DMS153 (cell line): Measurements from ENCODE around the gene CENPM.

Source experiments
- DNase-seq: peaks from one replicate; lab custom pipeline; 2025; lab: John Stamatoyannopoulos, UW

CENPM gene

GRCh38 chr22:41946629-41947423 is at the start of gene CENPM:
CENPM (minus strand) TSS chr22:41947152; CDS start chr22:41947076, 76 bp downstream.
- peak; percentile 95 for DNase-seq

GRCh38 chr22:41995211-41995610 is 48.3 kb upstream of the CENPM start:
- DNase-seq: no peak

DNA sequence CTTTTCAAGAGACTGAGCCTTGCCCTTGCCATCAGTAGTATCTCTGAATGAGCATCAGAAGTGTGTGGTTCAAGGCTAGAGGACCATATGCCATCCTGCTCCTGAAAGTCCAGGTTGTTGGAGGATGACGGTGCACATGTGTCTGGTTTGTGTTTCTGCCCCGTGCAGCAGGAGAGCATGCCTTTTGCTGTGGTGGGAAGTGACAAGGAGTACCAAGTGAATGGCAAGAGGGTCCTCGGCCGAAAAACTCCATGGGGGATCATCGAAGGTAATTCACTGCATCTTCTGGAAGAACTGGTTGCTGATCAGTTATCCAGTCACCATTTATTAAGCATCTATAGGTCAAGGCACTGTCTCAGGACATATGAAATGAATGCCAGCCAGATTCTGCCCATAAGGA is 45.5 kb upstream of the CENPM start:
- DNase-seq: no peak

DNA sequence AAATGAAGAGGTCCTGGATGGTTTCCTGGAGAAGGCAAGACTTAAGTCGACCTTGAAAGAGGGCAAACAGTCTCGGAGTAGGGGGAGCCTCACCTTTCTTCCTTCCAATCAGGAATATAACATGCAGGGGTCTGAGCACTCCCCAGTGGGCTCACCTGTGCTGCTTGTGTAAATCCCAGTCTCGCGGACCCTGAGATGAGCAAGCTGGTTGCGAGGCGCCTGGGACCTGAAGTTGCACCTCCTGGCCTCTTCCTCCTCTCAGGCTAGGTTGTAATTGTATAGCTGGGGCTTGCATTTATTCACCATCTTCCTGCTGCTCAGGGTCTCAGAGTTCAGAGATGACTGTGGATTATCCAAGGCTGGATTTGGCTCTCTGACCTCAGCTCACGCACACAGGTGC is 44.2 kb upstream of the CENPM start:
- DNase-seq: no peak

- DNase-seq: no peak
These were observed 42.3 kb upstream of the CENPM start for GRCh38 chr22:41989246-41989645.

DNA sequence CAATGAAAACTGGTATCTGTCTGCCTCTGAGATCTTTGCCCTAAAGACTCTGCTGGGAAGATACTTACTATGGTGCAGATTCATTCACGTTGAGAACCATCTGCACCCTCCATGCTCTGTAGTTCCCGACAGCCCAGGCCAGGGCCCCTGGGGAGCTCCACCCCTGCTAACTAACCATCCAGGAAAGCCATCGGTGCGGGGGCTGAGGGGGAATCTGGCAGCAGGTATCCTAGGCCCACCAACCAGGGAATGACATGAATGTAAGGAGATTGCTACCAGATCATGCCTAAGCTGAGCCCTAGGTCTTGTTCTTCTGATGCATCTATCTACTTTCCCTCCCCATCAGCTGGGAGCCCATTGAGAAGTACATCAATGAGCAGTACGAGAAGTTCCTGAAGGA is 40.3 kb upstream of the CENPM start:
- DNase-seq: no peak

GRCh38 chr22:41983513-41984405 is 36.8 kb upstream of the CENPM start:
- no peak for DNase-seq

- DNase-seq: no peak
These were observed 35.9 kb upstream of the CENPM start for GRCh38 chr22:41982865-41983264.

GRCh38 chr22:41979423-41980250 is 32.7 kb upstream of the CENPM start:
- DNase-seq: no peak

GRCh38 chr22:41978732-41979131 is 31.8 kb upstream of the CENPM start:
- no peak for DNase-seq

- DNase-seq: no peak
These were observed 30.1 kb upstream of the CENPM start for GRCh38 chr22:41976961-41977566.

- DNase-seq: no peak
These were observed 29.3 kb upstream of the CENPM start for GRCh38 chr22:41976070-41976901.

- DNase-seq: no peak
These were observed 28.5 kb upstream of the CENPM start for GRCh38 chr22:41975299-41976069.

- DNase-seq: no peak
These were observed 27.8 kb upstream of the CENPM start for GRCh38 chr22:41974691-41975290.

DNA sequence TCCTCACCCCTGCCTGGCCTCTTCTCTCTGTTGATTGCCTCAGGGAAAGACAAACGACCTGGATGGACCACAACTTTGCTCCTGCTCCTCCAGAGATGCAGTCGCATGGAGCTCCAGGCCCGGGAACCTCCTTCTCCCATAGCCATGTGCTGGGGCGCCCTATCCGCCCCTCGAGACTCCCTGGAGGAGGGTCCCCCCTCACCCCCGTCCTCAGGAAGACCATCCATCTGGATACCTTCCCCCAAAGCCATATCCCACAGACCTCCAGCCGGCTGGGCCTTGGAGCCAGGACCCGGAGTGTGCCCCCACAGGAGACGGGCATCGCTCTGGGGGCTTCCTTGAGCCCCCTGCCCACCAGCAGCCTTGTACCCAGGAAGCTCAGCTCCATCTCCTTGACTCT is 24.5 kb upstream of the CENPM start:
- DNase-seq: no peak

- DNase-seq: no peak
These were observed 23.6 kb upstream of the CENPM start for GRCh38 chr22:41970601-41971000.

DNA sequence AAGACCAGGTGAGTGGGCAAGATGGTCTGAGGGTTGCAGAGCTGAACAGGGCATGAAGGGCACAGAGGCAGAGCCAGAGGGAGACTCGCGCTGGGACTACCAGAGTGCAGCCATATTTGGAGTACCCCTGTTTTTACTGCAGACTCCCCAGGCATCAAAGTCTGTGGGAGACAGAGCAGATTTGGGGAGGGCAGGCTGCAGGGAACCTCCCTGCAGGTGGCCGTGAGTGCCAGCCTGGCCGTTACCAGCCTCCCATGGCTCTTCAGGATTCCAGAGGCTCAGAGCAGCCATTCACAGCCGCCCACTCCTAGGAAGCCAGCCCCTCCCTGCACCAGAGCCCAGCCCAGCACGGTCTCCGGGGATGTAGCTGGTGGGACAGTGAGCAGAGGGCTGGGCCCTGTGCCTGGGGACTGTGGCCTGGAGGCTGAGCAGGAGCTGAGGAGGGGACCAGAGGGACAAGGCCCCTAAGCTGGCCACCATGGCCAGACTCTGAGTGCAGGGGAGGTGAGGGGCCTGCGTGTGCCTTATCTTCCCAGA is 22.2 kb upstream of the CENPM start, which contains the start of gene SEPTIN3:
TSS of gene SEPTIN3 (plus strand) at position 334 of the 537 bp plus-strand sequence. CDS start 2,050 bp downstream, outside the sequence.
- DNase-seq: no peak

GRCh38 chr22:41968601-41969000 is 21.6 kb upstream of the CENPM start:
- peak; percentile 68 for DNase-seq

- DNase-seq: peak; percentile 38
These were observed 19.8 kb upstream of the CENPM start for GRCh38 chr22:41966607-41967240.
